ENCODE measurements around the gene C11orf98.

- TF ChIP-seq, protein P1, sequence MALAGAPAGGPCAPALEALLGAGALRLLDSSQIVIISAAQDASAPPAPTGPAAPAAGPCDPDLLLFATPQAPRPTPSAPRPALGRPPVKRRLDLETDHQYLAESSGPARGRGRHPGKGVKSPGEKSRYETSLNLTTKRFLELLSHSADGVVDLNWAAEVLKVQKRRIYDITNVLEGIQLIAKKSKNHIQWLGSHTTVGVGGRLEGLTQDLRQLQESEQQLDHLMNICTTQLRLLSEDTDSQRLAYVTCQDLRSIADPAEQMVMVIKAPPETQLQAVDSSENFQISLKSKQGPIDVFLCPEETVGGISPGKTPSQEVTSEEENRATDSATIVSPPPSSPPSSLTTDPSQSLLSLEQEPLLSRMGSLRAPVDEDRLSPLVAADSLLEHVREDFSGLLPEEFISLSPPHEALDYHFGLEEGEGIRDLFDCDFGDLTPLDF (CRISPR knock-in tag; IDR thresholded peaks at IDR 0.05) = no peak
- no peak for TF ChIP-seq CTCF (IDR thresholded peaks at IDR 0.05)
- no peak for TF ChIP-seq CREM (CRISPR knock-in tag; IDR thresholded peaks at IDR 0.05)
- TF ChIP-seq TCF7 (CRISPR knock-in tag; IDR thresholded peaks at IDR 0.05; ENCODE audit: low read depth) = no peak
These were observed 12.6 kb downstream of the C11orf98 start for GRCh38 chr11:62652161-62653006.

All from WTC11 (cell line).